Activated CD4-positive, alpha-beta memory T cell treated with anti-CD3 and anti-CD28 coated beads for 36 hours (primary cell): Measurements from ENCODE around the gene KCNQ4. TPM values are rescaled to one million over a fixed set of nuclear protein-coding genes. Genes with fewer than 3 reads are reported as not detected.
A peak's percentile ranks its signal among the peaks of the same experiment; 100 is the strongest.

Experiments used
- CTCF ChIA-PET: fragments of 350-600 bp; sonication (Branson Sonifier 250); formaldehyde crosslinking; loops from one replicate; lab custom pipeline; 2021; ENCODE audit warnings: antibody characterized with exemption, inconsistent platforms; lab: Charles Lee
- POLR2A ChIA-PET: fragments of 350-600 bp; sonication (Branson Sonifier 250); formaldehyde crosslinking; loops from one replicate; lab custom pipeline; 2021; ENCODE audit warnings: antibody characterized with exemption; lab: Charles Lee
- DNase-seq: peaks from one replicate; pipeline ENCODE4 v3.0.0-alpha.2; 2020
- H3K27ac Mint-ChIP-seq: one replicate; pipeline ENCODE4 v1.8.0; 2021; ENCODE audit warnings: mixed read lengths
- H3K27me3 Mint-ChIP-seq: one replicate; pipeline ENCODE4 v1.8.0; 2021; ENCODE audit warnings: mixed read lengths
- H3K36me3 Mint-ChIP-seq: one replicate; pipeline ENCODE4 v1.8.0; 2021; ENCODE audit warnings: mixed read lengths
- H3K4me1 Mint-ChIP-seq: one replicate; pipeline ENCODE4 v1.8.0; 2021; ENCODE audit warnings: low read depth, mixed read lengths
- H3K4me3 Mint-ChIP-seq: one replicate; pipeline ENCODE4 v1.8.0; 2021; ENCODE audit warnings: mild to moderate bottlenecking, mixed read lengths
- H3K9me3 Mint-ChIP-seq: one replicate; pipeline ENCODE4 v1.8.0; 2021; ENCODE audit warnings: mixed read lengths
- intact Hi-C: fragments of 100-400 bp; cut with micrococcal nuclease; formaldehyde crosslinking; loops from one replicate; pipeline ENCODE4 v1.15.1; 2023
- total RNA-seq, 2 experiments: library from RNA; stranded (reverse); gene quantifications; one replicate each; pipeline ENCODE4 v1.2.3, GENCODE V29; 2021

The KCNQ4 gene
- total RNA-seq: under 1 TPM; 0.45 to 0.53 TPM

GRCh38 chr1:40783001-40783905, at the start of gene KCNQ4:
Gene KCNQ4, plus strand, starts transcription at chr1:40783787. Its CDS starts 307 bp downstream, at chr1:40784094.
- intact Hi-C loops: no loop called here
- Mint-ChIP-seq H3K27ac (no peak within 1 kb of the TSS), H3K27me3 (peaks cover 30% of the 10 kb centered on the region), H3K4me3 (peak within 1 kb of the TSS; percentile 53), H3K36me3 (peaks cover 3% of the 10 kb centered on the region), H3K4me1 (peaks cover 7% of the 10 kb centered on the region), H3K9me3 (no peaks in the 10 kb centered on the region)
- peak; percentile 37 for DNase-seq
- ChIA-PET POLR2A (no interaction called here), CTCF (interaction anchor here (0.7 to 1.5 kb wide), 3 partner anchors 9 to 67 kb away, joined by 3 to 5 read pairs (median 3); no protein-coding TSS in a partner anchor)

DNA sequence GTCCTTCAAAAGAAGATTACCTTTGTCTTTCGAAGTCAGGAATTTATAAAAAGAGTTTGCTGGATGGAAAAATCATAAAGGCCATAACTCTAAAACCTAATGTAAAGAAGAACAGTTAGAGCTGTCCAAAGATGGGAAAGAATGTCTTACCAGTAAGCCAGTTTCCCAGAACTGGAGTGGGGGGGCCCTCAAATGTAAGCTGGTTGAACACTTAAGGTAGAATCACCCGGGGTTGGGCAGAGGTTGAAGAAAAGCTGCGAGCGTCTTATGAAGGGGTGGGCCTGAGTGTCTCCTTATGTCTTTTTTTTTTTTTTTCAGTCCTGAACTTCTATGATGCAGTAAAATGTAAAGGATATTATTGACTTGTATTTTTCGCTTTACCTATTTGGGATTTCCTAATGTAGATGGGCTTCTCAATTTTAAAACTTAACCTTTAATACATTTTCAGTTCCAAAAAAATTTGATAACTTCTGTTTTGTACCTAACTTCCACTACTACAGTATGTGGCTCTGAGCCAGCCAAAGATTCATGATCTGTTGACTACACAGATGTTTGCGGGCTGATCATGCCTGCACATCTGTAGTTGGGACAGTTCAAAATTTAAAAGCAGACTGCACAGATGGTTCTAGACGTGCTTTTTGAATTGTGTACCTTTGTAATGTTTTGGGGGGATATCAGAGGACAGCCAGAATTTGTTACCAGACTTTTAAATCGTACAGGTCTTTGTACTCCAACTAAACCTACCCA, 48.5 kb upstream of the KCNQ4 start:
- Mint-ChIP-seq H3K9me3 (no peaks in the 10 kb centered on the region), H3K36me3 (peaks cover 17% of the 10 kb centered on the region), H3K27ac (no peak overlapping the region), H3K4me1 (peaks cover 39% of the 10 kb centered on the region), H3K4me3 (no peak overlapping the region), H3K27me3 (no peaks in the 10 kb centered on the region)
- no peak for DNase-seq
- ChIA-PET POLR2A (interaction anchor here (0.7 kb wide), 1 partner anchor 52 kb away, joined by 5 read pairs; no protein-coding TSS in a partner anchor), CTCF (interaction anchor here (0.6 kb wide), 1 partner anchor 195 kb away, joined by 4 read pairs; no protein-coding TSS in a partner anchor)
- intact Hi-C loops: no loop called here

GRCh38 chr1:40736085-40736531, 47.5 kb upstream of the KCNQ4 start:
- POLR2A ChIA-PET: no interaction called here
- Mint-ChIP-seq H3K9me3 (no peaks in the 10 kb centered on the region), H3K27me3 (no peaks in the 10 kb centered on the region), H3K4me1 (peaks cover 38% of the 10 kb centered on the region), H3K36me3 (peaks cover 20% of the 10 kb centered on the region), H3K27ac (no peak overlapping the region), H3K4me3 (no peak overlapping the region)
- CTCF ChIA-PET: no interaction called here
- intact Hi-C loops: no loop called here
- no peak for DNase-seq

GRCh38 chr1:40738831-40739230, 44.8 kb upstream of the KCNQ4 start:
- ChIA-PET CTCF (no interaction called here), POLR2A (no interaction called here)
- Mint-ChIP-seq H3K4me3 (no peak overlapping the region), H3K9me3 (no peaks in the 10 kb centered on the region), H3K27ac (no peak overlapping the region), H3K36me3 (peaks cover 36% of the 10 kb centered on the region), H3K4me1 (peaks cover 45% of the 10 kb centered on the region), H3K27me3 (no peaks in the 10 kb centered on the region)
- DNase-seq: no peak
- intact Hi-C loops: no loop called here

DNA sequence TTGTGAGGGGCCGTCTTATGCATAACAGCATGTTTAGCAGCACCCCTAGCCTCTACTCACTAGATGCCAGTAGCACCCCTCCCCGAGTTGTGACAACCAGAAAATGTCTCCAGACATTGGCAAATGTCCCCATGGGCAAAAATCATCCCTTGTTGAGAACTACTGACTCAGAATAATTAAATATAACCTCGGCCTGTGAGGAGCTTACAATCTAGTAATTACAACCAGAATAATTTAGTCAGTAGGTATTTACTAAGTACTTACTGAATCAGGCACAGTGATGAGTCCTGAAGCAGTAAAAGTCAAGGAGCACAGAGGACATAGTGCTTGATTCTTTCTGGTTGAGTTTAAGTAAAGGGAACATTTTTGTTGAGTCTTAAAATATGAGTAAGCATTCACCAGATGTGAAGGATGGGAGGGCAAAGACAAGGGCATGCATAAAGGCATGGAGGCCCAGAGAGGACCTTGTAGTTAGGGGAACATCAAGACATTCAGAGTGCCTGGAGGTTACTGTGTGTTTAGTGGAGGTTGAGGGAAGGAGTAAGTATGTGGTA, 44.1 kb upstream of the KCNQ4 start:
- CTCF ChIA-PET: interaction anchor here (1.0 kb wide), 1 partner anchor 213 kb away, joined by 3 read pairs; no protein-coding TSS in a partner anchor
- no peak for DNase-seq
- no peaks in the 10 kb centered on the region for H3K9me3 Mint-ChIP-seq
- H3K4me1 Mint-ChIP-seq: peaks cover 48% of the 10 kb centered on the region
- intact Hi-C loops: loop anchor here (5.0 kb wide), 1 partner anchor 112 kb away; no protein-coding TSS in a partner anchor
- H3K27ac Mint-ChIP-seq: no peak overlapping the region
- no peaks in the 10 kb centered on the region for H3K27me3 Mint-ChIP-seq
- H3K4me3 Mint-ChIP-seq: no peak overlapping the region
- POLR2A ChIA-PET: no interaction called here
- H3K36me3 Mint-ChIP-seq: peaks cover 39% of the 10 kb centered on the region

GRCh38 chr1:40740039-40740996, 43.3 kb upstream of the KCNQ4 start:
- intact Hi-C loops: loop anchor here (5.0 kb wide), 1 partner anchor 113 kb away; no protein-coding TSS in a partner anchor
- Mint-ChIP-seq H3K36me3 (peaks cover 43% of the 10 kb centered on the region), H3K27me3 (no peaks in the 10 kb centered on the region), H3K9me3 (no peaks in the 10 kb centered on the region), H3K4me1 (peaks cover 45% of the 10 kb centered on the region), H3K27ac (no peak overlapping the region), H3K4me3 (no peak overlapping the region)
- ChIA-PET POLR2A (interaction anchor here (1.3 kb wide), 1 partner anchor 13 kb away, joined by 3 read pairs; no protein-coding TSS in a partner anchor), CTCF (interaction anchor here (1.0 kb wide), 1 partner anchor 213 kb away, joined by 3 read pairs; no protein-coding TSS in a partner anchor)
- no peak for DNase-seq

DNA sequence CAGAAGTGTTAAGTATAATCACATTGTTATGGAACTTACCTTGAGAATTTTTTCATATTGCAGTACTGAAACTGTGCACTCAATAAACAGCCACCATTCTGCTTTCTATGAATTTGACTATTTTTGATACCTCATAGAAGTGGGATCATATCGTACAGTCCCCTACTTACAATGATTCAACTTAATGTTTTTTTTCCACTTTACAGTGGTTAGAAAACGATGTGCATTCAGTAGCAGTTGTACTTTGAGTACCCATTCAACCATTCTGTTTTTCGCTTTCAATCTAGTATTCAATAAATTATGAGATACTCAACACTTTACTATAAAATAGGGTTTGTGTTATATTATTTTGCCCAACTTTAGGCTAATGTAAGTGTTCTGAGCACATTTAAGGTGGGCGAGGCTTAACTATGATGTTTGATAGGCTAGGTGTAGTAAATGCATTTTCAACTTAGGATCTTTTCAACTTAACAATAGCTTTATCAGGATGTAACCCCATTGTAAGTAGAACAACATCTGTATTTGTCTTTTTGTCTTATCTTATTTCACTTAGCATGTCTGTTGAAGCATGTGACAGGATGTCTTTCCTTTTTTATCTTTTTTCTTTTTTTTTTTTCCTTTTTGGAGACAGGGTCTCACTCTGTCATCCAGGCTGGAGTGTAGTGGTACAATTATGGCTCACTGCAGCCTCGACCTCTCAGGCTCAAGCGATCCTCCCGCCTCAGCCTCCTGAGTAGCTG, 42.4 kb upstream of the KCNQ4 start:
- peaks cover 50% of the 10 kb centered on the region for H3K4me1 Mint-ChIP-seq
- intact Hi-C loops: loop anchor here (5.0 kb wide), 1 partner anchor 114 kb away; no protein-coding TSS in a partner anchor
- CTCF ChIA-PET: interaction anchor here (0.7 to 1.0 kb wide), 2 partner anchors 212 to 1332 kb away, joined by 3 read pairs; no protein-coding TSS in a partner anchor

GRCh38 chr1:40742363-40743061, 41.1 kb upstream of the KCNQ4 start:
- H3K4me3 Mint-ChIP-seq: no peak overlapping the region
- CTCF ChIA-PET: no interaction called here
- DNase-seq: peak; percentile 53

More for the DNA sequence above, 42.4 kb upstream of the KCNQ4 start:
- Mint-ChIP-seq H3K27ac (no peak overlapping the region), H3K4me3 (no peak overlapping the region), H3K36me3 (peaks cover 43% of the 10 kb centered on the region), H3K9me3 (no peaks in the 10 kb centered on the region), H3K27me3 (no peaks in the 10 kb centered on the region)
- no peak for DNase-seq
- POLR2A ChIA-PET: interaction anchor here (1.3 kb wide), 1 partner anchor 13 kb away, joined by 3 read pairs; no protein-coding TSS in a partner anchor

GRCh38 chr1:40743452-40743851, 40.1 kb upstream of the KCNQ4 start:
- H3K27me3 Mint-ChIP-seq: no peaks in the 10 kb centered on the region
- H3K27ac Mint-ChIP-seq: peak overlapping the region; percentile 34
- no peak overlapping the region for H3K4me3 Mint-ChIP-seq
- CTCF ChIA-PET: no interaction called here
- H3K9me3 Mint-ChIP-seq: no peaks in the 10 kb centered on the region
- intact Hi-C loops: loop anchor here (2.0 to 5.0 kb wide), 2 partner anchors 51 to 116 kb away; no protein-coding TSS in a partner anchor
- H3K4me1 Mint-ChIP-seq: peaks cover 55% of the 10 kb centered on the region
- H3K36me3 Mint-ChIP-seq: peaks cover 45% of the 10 kb centered on the region
- no peak for DNase-seq
- POLR2A ChIA-PET: no interaction called here

More at GRCh38 chr1:40742363-40743061, 41.1 kb upstream of the KCNQ4 start:
- POLR2A ChIA-PET: no interaction called here
- intact Hi-C loops: loop anchor here (1.0 to 5.0 kb wide), 4 partner anchors 11 to 115 kb away; no protein-coding TSS in a partner anchor
- H3K9me3 Mint-ChIP-seq: no peaks in the 10 kb centered on the region
- H3K36me3 Mint-ChIP-seq: peaks cover 43% of the 10 kb centered on the region
- peaks cover 55% of the 10 kb centered on the region for H3K4me1 Mint-ChIP-seq
- peak overlapping the region; percentile 73 for H3K27ac Mint-ChIP-seq
- H3K27me3 Mint-ChIP-seq: no peaks in the 10 kb centered on the region
